LNCAP (cell line): ENCODE results near the gene UCHL1.

Experiments
- TF ChIP-seq, protein P1 (sequence below): fragments of 450-650 bp; IDR thresholded peaks from 2 replicates; pipeline ENCODE4 v1.5.1; 2017; ENCODE audit warnings: mild to moderate bottlenecking

UCHL1 gene

DNA sequence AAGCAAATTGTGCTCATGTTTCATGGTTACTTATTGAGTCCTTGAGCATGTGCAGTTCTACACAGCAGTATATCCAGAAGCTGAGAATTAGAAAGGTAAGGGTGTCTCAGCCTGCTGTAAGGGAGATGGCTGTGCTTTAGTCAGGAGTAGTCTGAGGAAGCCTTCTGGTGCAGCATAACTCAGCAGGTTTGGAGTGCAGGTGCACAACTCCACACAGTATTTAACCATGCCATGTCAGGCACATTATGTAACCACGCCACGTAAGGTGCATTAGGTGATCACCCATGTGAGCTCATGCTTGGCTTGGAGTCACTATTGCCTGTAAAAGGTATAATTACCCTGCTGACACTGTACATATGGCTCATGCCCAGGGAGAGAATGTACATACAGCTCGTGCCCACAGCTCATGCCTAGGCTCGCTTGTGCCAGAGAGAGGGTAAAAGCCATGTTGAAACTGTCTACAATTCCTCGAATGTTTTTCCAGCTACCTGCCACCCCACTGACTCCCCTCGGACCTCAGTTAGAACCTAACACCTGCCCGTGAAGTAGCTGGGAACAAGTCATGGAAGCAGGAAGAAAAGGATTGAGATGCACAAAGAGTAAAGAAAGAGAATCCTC is 37.8 kb downstream of the UCHL1 start:
- TF ChIP-seq, protein P1, sequence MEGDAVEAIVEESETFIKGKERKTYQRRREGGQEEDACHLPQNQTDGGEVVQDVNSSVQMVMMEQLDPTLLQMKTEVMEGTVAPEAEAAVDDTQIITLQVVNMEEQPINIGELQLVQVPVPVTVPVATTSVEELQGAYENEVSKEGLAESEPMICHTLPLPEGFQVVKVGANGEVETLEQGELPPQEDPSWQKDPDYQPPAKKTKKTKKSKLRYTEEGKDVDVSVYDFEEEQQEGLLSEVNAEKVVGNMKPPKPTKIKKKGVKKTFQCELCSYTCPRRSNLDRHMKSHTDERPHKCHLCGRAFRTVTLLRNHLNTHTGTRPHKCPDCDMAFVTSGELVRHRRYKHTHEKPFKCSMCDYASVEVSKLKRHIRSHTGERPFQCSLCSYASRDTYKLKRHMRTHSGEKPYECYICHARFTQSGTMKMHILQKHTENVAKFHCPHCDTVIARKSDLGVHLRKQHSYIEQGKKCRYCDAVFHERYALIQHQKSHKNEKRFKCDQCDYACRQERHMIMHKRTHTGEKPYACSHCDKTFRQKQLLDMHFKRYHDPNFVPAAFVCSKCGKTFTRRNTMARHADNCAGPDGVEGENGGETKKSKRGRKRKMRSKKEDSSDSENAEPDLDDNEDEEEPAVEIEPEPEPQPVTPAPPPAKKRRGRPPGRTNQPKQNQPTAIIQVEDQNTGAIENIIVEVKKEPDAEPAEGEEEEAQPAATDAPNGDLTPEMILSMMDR: no peak

DNA sequence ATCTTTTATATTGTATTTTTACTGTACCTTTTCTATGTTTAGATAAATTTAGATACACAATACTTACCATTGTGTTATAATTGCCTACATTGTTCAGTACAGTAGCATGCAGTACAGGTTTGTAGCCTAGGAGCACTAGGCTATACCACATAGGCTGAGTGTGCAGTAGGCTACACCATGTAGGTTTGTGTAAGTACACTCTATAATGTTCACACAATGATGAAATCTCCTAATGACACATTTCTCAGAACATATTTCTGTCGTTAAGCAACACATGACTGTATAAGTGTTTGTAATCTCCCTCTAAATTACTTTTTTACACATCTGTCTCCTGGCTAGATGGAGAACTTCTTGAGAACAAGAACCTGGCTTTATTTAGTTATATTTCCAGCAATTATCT is 40.3 kb downstream of the UCHL1 start:
- TF ChIP-seq, protein P1: no peak

DNA sequence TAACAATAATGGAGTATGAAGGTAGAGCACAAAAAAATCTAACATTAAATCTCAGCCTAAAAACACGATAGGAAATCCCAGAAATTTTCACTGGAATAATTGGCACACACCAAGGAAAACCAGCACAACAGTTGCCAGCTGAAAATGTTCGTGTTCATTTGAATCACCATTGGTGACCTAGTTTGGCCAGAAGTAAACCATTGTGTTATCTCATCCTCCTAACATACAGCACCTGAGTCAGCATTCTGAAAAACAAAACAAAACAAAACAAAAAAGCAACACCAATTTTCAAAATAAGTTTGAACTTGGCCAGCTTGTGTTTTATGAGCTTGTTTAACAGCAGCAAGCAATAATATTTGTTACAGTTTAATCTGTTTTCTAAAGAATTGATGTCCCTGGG is 41.1 kb downstream of the UCHL1 start:
- TF ChIP-seq, protein P1: no peak

DNA sequence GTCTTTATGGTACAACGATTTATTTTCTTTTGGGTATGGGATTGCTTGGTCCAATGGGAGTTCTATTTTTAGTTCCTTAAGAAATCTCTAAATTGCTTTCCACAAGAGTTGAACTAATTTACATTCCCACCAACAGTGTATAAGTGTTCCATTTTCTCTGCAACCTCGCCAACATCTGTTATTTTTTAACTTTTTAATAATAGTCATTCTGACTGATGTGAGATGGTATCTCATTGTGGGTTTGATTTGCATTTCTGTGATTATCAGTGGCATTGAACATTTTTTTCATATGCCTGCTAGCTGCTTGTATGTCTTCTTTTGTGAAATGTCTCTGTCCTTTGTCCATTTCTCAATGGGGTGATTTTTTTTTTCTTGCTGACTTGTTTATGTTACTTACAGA is 42.8 kb downstream of the UCHL1 start:
- TF ChIP-seq, protein P1: no peak

DNA sequence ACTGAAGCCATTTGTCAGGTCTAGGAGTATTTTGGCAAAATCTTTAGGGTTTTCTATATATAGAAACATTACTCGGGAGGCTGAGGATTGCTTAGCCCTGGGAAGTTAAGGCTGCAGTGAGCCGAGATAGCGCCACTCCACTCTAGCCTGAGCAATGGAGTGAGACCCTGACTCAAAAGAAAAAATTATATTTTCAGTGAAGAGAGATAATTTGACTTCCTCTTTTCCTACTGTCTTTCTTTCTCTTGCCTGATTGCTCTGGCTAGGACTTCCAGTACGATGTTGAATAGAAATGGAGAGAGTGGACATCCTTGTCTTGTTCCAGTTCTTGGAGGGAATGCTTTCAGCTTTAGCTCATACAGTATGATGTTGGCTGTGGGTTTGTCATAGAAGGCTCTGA is 44.4 kb downstream of the UCHL1 start:
- TF ChIP-seq, protein P1: no peak

DNA sequence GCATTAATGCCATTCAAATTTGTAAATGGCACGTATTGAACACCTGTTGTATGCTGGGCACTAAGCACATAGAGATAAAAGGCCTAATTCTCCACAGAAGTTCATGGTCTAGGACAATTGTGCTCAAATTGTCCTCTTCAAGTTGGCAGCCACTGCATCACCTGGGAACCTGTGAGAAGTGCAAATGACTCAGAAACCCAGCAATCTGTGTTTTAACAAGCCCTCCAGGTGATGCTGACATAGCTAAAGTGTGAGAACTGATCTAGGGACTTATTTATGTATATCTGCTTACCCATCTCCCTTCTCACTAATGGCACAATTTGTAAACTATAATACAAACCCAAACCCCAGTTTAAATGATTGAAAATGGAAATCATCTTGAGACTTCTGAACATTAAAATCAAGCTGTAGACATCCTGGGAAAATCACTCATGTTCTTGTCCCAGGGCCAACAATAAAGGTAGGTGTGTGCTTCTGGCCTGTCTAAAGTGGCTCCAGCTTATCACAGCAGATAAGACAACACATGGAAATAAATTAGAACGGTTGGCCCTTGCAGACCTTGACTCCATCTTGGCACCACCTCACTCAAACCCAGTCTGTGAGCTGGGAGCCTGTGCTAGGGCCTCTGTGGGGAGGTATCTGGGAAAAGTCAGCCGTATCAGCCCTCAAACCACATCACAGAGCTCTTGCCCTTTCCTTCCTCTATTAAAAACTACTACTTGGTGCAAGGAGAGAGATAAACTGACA is 46.8 kb downstream of the UCHL1 start:
- TF ChIP-seq, protein P1: no peak

DNA sequence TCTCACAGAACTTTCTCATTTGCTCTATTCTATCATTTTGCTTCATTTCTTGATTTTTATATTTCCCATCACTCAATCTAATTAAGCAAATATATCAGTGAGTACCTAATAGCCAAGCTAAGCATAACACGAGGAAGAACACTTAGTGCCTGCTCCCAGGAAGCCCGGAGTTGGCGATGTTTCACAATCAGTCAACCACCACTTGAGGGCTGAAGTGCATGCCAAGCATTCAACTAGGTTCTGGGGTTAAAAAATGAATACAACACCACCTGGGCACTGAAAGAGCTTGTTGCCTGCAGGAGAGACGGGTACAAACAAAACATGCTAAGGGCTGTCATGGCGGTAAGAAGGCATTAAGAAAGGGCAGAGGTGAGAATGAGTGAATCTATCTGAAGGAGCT is 47.5 kb downstream of the UCHL1 start:
- TF ChIP-seq, protein P1: no peak
